PC-9 (cell line): ENCODE data around the gene TCAP. TPM values are rescaled to one million over a fixed set of nuclear protein-coding genes. Genes with fewer than 3 reads are reported as not detected.

Source experiments
- BruUV-seq: library from RNA; stranded (reverse); fragments of 400-500 nt; replicated peaks from 2 replicates; lab custom pipeline; 2021; lab: Mats Ljungman, UMichigan
- CTCF ChIA-PET: fragments of 300-600 bp; sonication (Branson Sonifier 250); formaldehyde crosslinking; loops from one replicate; lab custom pipeline; 2022; ENCODE audit warnings: antibody characterized with exemption; lab: Charles Lee
- POLR2A ChIA-PET: fragments of 300-600 bp; sonication (Branson Sonifier 250); formaldehyde crosslinking; loops from one replicate; lab custom pipeline; 2022; ENCODE audit warnings: antibody characterized with exemption; ENCODE audit not compliant: unreplicated experiment; lab: Charles Lee
- DNase-seq, 2 experiments: peaks; one replicate each; pipeline versions ENCODE4 v3.0.0 to v3.0.0-alpha.2; 2015 to 2022; ENCODE audit warnings: mixed read lengths in 1 of 2
- H2AFZ ChIP-seq: fragments of 200-600 bp; sonication (generic); 2 replicates; pipeline ENCODE4 v1.8.1; 2017; ENCODE audit warnings: antibody characterized with exemption
- H3F3A ChIP-seq: fragments of 200-600 bp; sonication (generic); 2 replicates; pipeline ENCODE4 v1.8.1; 2017; ENCODE audit warnings: antibody characterized with exemption, mild to moderate bottlenecking, low read depth; ENCODE audit not compliant: insufficient read depth
- H3K27ac ChIP-seq: fragments of 200-600 bp; sonication (generic); 2 replicates; pipeline ENCODE4 v1.6.1; 2016; ENCODE audit warnings: mixed run types
- H3K27me3 ChIP-seq: fragments of 200-600 bp; sonication (generic); 2 replicates; pipeline ENCODE4 v1.6.1; 2016; ENCODE audit warnings: low read depth, mixed run types; ENCODE audit not compliant: insufficient read depth
- H3K36me3 ChIP-seq: fragments of 200-600 bp; sonication (generic); 2 replicates; pipeline ENCODE4 v1.6.1; 2016; ENCODE audit warnings: low read depth, mixed run types
- H3K4me1 ChIP-seq: fragments of 200-600 bp; sonication (generic); replicated peaks from 2 replicates; pipeline ENCODE4 v1.6.1; 2016; ENCODE audit warnings: mixed run types; ENCODE audit not compliant: insufficient read depth
- H3K4me2 ChIP-seq: fragments of 200-600 bp; sonication (generic); 2 replicates; pipeline ENCODE4 v1.6.1; 2017; ENCODE audit warnings: mixed run types
- H3K4me3 ChIP-seq: fragments of 200-600 bp; sonication (generic); 2 replicates; pipeline ENCODE4 v1.6.1; 2016; ENCODE audit warnings: mixed run types
- H3K79me2 ChIP-seq: fragments of 200-600 bp; sonication (generic); 2 replicates; pipeline ENCODE4 v1.6.1; 2017; ENCODE audit warnings: low read depth, mixed run types
- H3K9me2 ChIP-seq: fragments of 200-600 bp; sonication (generic); 2 replicates; pipeline ENCODE4 v1.8.1; 2017; ENCODE audit warnings: mild to moderate bottlenecking; ENCODE audit not compliant: insufficient read depth
- H3K9me3 ChIP-seq: fragments of 200-600 bp; sonication (generic); 2 replicates; pipeline ENCODE4 v1.8.1; 2016; ENCODE audit warnings: low read depth; ENCODE audit not compliant: insufficient read depth
- H4K20me1 ChIP-seq: fragments of 200-600 bp; sonication (generic); 2 replicates; pipeline ENCODE4 v1.8.1; 2017; ENCODE audit not compliant: insufficient read depth
- CTCF ChIP-seq: fragments of 200-600 bp; sonication (generic); conservative IDR thresholded peaks from 2 replicates; pipeline ENCODE4 v1.6.1; 2017; ENCODE audit warnings: mixed run types, antibody characterized with exemption, mild to moderate bottlenecking, moderate library complexity
- EZH2 ChIP-seq: fragments of 200-600 bp; sonication (generic); IDR thresholded peaks from 2 replicates; pipeline ENCODE4 v1.8.0; 2017; ENCODE audit warnings: antibody characterized with exemption, low read depth
- intact Hi-C: fragments of 100-400 bp; cut with micrococcal nuclease; formaldehyde crosslinking; loops from one replicate; pipeline ENCODE4 v1.10.0; 2022; ENCODE audit not compliant: unreplicated experiment
- total RNA-seq: library from RNA; stranded (reverse); gene quantifications from 2 replicates; pipeline ENCODE4 v1.2.3, GENCODE V29; 2021

The TCAP gene
- total RNA-seq, 1 experiment from 2014 or later = 1.6 TPM

- Histone ChIP-seq H3K4me3 (no peak overlapping the region), H3K36me3 (no peaks in the 10 kb centered on the region), H3K9me2 (no peaks in the 10 kb centered on the region), H3K4me1 (peaks cover 25% of the 10 kb centered on the region), H4K20me1 (no peaks in the 10 kb centered on the region), H3K79me2 (no peaks in the 10 kb centered on the region), H3K27me3 (no peaks in the 10 kb centered on the region), H3K4me2 (no peak overlapping the region), H3F3A (peaks cover 8% of the 10 kb centered on the region; the same call in 1 of the 2 replicates), H3K27ac (no peak overlapping the region), H2AFZ (no peak overlapping the region), H3K9me3 (no peaks in the 10 kb centered on the region)
- POLR2A ChIA-PET = no interaction called here
- intact Hi-C loops = loop anchor here (5.0 kb wide), 1 partner anchor 107 kb away; the partner anchor contains the start of gene GRB7
- no peak for DNase-seq
- CTCF ChIA-PET = interaction anchor here (0.6 kb wide), 1 partner anchor 381 kb away, joined by 3 read pairs; no protein-coding TSS in a partner anchor
- no TSS peak for BruUV-seq
- TF ChIP-seq EZH2 (no peak), CTCF (no peak)
These were observed 35.3 kb upstream of the TCAP start for GRCh38 chr17:39629898-39630297.

DNA sequence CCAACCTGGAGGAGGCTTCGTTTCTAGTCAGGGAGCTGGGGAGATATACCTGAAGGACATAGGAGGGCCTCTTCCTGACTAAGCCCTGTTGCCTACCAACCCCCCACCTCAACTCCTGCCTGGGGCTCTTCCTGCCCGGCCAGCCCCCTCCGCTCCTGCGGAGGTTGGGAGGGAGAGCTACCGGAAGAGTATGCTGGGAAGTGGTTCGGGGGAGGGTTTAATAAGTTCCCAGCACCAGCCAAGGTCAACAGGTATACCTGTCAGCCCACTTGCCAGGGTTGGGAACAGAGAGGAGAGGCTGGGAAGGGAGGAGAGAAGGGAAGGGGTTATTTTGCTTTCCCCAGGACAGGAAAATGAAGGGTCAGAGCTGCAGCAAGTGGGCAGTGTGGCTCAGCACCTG lies 33.7 kb upstream of the TCAP start:
- Histone ChIP-seq H3K4me1 (peaks cover 28% of the 10 kb centered on the region), H3K36me3 (no peaks in the 10 kb centered on the region), H2AFZ (no peak overlapping the region), H3K4me3 (peak overlapping the region; percentile 26; the same call in 1 of the 2 replicates), H4K20me1 (no peaks in the 10 kb centered on the region), H3K79me2 (no peaks in the 10 kb centered on the region), H3K27me3 (no peaks in the 10 kb centered on the region), H3K27ac (peak overlapping the region; percentile 37; the same call in 1 of the 2 replicates), H3K9me3 (no peaks in the 10 kb centered on the region), H3K4me2 (peak overlapping the region; percentile 44), H3K9me2 (no peaks in the 10 kb centered on the region), H3F3A (peaks cover 8% of the 10 kb centered on the region; the same call in 1 of the 2 replicates)
- POLR2A ChIA-PET = interaction anchor here (0.7 kb wide), 2 partner anchors 10 to 48 kb away, joined by 3 to 11 read pairs; no protein-coding TSS in a partner anchor
- no peak for TF ChIP-seq CTCF
- TF ChIP-seq EZH2 = no peak
- CTCF ChIA-PET = interaction anchor here (0.9 kb wide), 1 partner anchor 10 kb away, joined by 3 read pairs; no protein-coding TSS in a partner anchor
- intact Hi-C loops = loop anchor here (5.0 kb wide), 1 partner anchor 106 kb away; the partner anchor contains the start of gene GRB7
- DNase-seq = peak; percentile 25 to 56
- BruUV-seq = no TSS peak

DNA sequence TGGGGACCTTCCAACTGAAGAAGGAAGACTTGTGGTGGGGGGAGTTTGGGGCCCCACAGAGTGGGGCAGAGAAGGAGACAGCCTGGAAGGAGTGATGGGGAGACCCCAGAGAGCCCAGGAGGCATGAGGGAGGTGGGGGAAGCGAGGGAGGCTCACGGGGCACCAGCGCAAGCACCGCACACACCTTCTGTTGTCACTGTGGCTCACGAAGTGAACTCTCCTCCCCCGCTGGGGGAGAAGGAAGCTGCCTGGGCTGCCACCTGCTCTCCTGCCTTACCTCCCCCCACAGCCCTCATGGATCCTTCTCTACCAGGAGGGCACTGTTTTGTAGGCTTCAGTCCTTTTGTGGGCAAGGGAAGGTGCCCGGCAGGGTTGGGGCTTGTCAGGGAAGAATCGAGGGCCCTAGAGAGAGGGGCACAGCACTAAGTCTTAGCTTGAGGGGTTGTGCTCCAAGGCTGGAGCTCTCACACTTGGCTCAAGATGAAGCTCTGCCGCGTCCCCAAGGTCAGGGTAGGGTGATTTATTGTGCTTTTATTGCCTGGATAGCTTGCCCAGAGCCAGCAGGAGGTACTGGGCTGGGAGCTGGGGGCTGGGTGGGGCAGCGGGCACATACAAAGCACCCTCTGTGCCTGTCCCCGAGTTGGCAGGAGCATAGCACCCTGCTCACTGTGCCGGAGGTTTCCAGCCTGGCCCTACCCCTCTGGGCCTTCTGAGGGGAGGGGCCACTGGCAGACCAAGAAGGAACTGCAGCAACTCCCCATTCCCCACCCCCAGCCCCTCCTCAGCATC lies 32.8 kb upstream of the TCAP start:
- Histone ChIP-seq H3K9me3 (no peaks in the 10 kb centered on the region), H3K4me1 (peaks cover 31% of the 10 kb centered on the region), H3K36me3 (no peaks in the 10 kb centered on the region), H3F3A (peaks cover 8% of the 10 kb centered on the region; the same call in 1 of the 2 replicates), H3K27me3 (no peaks in the 10 kb centered on the region), H4K20me1 (no peaks in the 10 kb centered on the region), H3K4me2 (peak overlapping the region; percentile 44), H3K79me2 (peaks cover 2% of the 10 kb centered on the region; the same call in 1 of the 2 replicates), H2AFZ (no peak overlapping the region), H3K27ac (no peak overlapping the region), H3K9me2 (no peaks in the 10 kb centered on the region), H3K4me3 (no peak overlapping the region)
- no TSS peak for BruUV-seq
- intact Hi-C loops = loop anchor here (5.0 kb wide), 1 partner anchor 105 kb away; the partner anchor contains the start of gene GRB7
- POLR2A ChIA-PET = no interaction called here
- no peak for DNase-seq
- TF ChIP-seq CTCF = no peak
- TF ChIP-seq EZH2 = no peak
- CTCF ChIA-PET = interaction anchor here (0.6 to 0.7 kb wide), 3 partner anchors 67 to 320 kb away, joined by 9 to 14 read pairs (median 10); no protein-coding TSS in a partner anchor
